Measurements from ENCODE around the gene KIF9. TPM values are rescaled to one million over a fixed set of nuclear protein-coding genes. Genes with fewer than 3 reads are reported as not detected.

KIF9 gene
- polyA plus RNA-seq, 1 donor from 2014 or later = 15.6 TPM

- TF ChIP-seq MXI1 (conservative IDR thresholded peaks at IDR 0.05; ENCODE audit: poor library complexity, severe bottlenecking) (no peak), REST (IDR thresholded peaks at IDR 0.05; ENCODE audit: borderline replicate concordance) (no peak), TAF1 (IDR thresholded peaks at IDR 0.05; ENCODE audit: low read depth) (no peak)
- Histone ChIP-seq H3F3A (ENCODE audit: insufficient read depth, low read length, poor library complexity, severe bottlenecking) (no peaks in the 10 kb centered on the region), H3K27ac (ENCODE audit: low read length) (no peak overlapping the region), H4K20me1 (ENCODE audit: insufficient read depth) (no peaks in the 10 kb centered on the region), H3K9me3 (ENCODE audit: low read length) (no peaks in the 10 kb centered on the region), H3K36me3 (ENCODE audit: insufficient read depth, low read length) (no peaks in the 10 kb centered on the region), H2AFZ (ENCODE audit: low read depth, low read length) (no peak overlapping the region), H3K79me2 (replicated peaks; ENCODE audit: insufficient read depth, low read length) (no peaks in the 10 kb centered on the region), H3K4me3 (ENCODE audit: low read length) (no peak overlapping the region), H3K4me2 (ENCODE audit: low read length) (no peak overlapping the region), H3K9me2 (ENCODE audit: insufficient read depth, low read length) (no peaks in the 10 kb centered on the region), H3K9ac (ENCODE audit: low read length) (no peak overlapping the region), H3K27me3 (ENCODE audit: insufficient read depth, low read depth, low read length) (no peaks in the 10 kb centered on the region)
Measured at GRCh38 chr3:47244531-47245100, 38.0 kb downstream of the KIF9 start.

GRCh38 chr3:47243419-47244147 is 39.0 kb downstream of the KIF9 start:
- Histone ChIP-seq H4K20me1 (ENCODE audit: insufficient read depth) (no peaks in the 10 kb centered on the region), H3K79me2 (replicated peaks; ENCODE audit: insufficient read depth, low read length) (no peaks in the 10 kb centered on the region), H2AFZ (ENCODE audit: low read depth, low read length) (no peak overlapping the region), H3K4me2 (ENCODE audit: low read length) (no peak overlapping the region), H3K27me3 (ENCODE audit: insufficient read depth, low read depth, low read length) (no peaks in the 10 kb centered on the region), H3K9me2 (ENCODE audit: insufficient read depth, low read length) (no peaks in the 10 kb centered on the region), H3K27ac (ENCODE audit: low read length) (no peak overlapping the region), H3K36me3 (ENCODE audit: insufficient read depth, low read length) (no peaks in the 10 kb centered on the region), H3K9ac (ENCODE audit: low read length) (no peak overlapping the region), H3F3A (ENCODE audit: insufficient read depth, low read length, poor library complexity, severe bottlenecking) (no peaks in the 10 kb centered on the region), H3K9me3 (ENCODE audit: low read length) (no peaks in the 10 kb centered on the region), H3K4me3 (ENCODE audit: low read length) (no peak overlapping the region)
- TF ChIP-seq TAF1 (IDR thresholded peaks at IDR 0.05; ENCODE audit: low read depth) (no peak), EZH2 (IDR thresholded peaks at IDR 0.05; ENCODE audit: borderline replicate concordance, insufficient read depth, low read length, poor library complexity, severe bottlenecking) (no peak)

GRCh38 chr3:47239929-47240328 is 42.7 kb downstream of the KIF9 start:
- Histone ChIP-seq H4K20me1 (ENCODE audit: insufficient read depth) (no peaks in the 10 kb centered on the region), H3K79me2 (replicated peaks; ENCODE audit: insufficient read depth, low read length) (no peaks in the 10 kb centered on the region), H3K9me3 (ENCODE audit: low read length) (no peaks in the 10 kb centered on the region), H3K27me3 (ENCODE audit: insufficient read depth, low read depth, low read length) (no peaks in the 10 kb centered on the region), H2AFZ (ENCODE audit: low read depth, low read length) (no peak overlapping the region), H3K36me3 (ENCODE audit: insufficient read depth, low read length) (no peaks in the 10 kb centered on the region), H3K9ac (ENCODE audit: low read length) (no peak overlapping the region), H3K4me3 (ENCODE audit: low read length) (no peak overlapping the region), H3F3A (ENCODE audit: insufficient read depth, low read length, poor library complexity, severe bottlenecking) (no peaks in the 10 kb centered on the region), H3K9me2 (ENCODE audit: insufficient read depth, low read length) (no peaks in the 10 kb centered on the region), H3K27ac (ENCODE audit: low read length) (no peak overlapping the region), H3K4me2 (ENCODE audit: low read length) (no peak overlapping the region)
- TF ChIP-seq EP300 (conservative IDR thresholded peaks at IDR 0.05; ENCODE audit: poor library complexity, severe bottlenecking) (no peak), CTCF (IDR thresholded peaks at IDR 0.05; ENCODE audit: poor library complexity, severe bottlenecking) (no peak), SMC3 (conservative IDR thresholded peaks at IDR 0.05; ENCODE audit: poor library complexity) (no peak), REST (IDR thresholded peaks at IDR 0.05; ENCODE audit: borderline replicate concordance) (no peak), TAF1 (IDR thresholded peaks at IDR 0.05; ENCODE audit: low read depth) (no peak), EZH2 (IDR thresholded peaks at IDR 0.05; ENCODE audit: borderline replicate concordance, insufficient read depth, low read length, poor library complexity, severe bottlenecking) (no peak), RAD21 (conservative IDR thresholded peaks at IDR 0.05) (no peak), POLR2AphosphoS5 (IDR thresholded peaks at IDR 0.05) (no peak), MXI1 (conservative IDR thresholded peaks at IDR 0.05; ENCODE audit: poor library complexity, severe bottlenecking) (no peak)
